ENCODE measurements around the gene EFCAB8.
"Not testable (repeated sequence)": the region's sequence is repeated elsewhere in the genome, so short reads cannot be mapped to it uniquely, and the experiment has no call there.

Gene EFCAB8

DNA sequence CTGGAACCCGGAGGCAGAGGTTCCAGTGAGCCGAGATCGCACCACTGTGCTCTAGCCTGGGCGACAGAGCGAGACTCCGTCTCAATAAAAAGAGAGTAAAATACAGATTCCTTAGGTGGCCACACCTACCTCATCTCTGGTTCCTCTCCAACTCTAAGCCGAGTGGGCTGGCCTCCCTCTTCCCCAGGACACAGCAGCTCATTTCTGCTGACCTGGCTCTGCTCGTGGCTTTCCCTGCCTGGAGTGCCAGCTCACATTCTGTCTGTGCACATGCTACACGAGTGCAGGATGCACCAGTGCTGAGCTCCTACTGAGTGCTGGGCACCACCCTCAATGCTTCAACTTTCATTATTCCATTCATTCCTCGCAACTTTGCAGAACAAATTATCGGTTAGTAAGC, 28.8 kb downstream of the EFCAB8 start:
- no peak for DNase-seq

- DNase-seq: no peak
Observed at GRCh38 chr20:32888636-32889035, 29.9 kb downstream of the EFCAB8 start.

GRCh38 chr20:32889281-32889680, 30.6 kb downstream of the EFCAB8 start:
- DNase-seq: no peak

DNA sequence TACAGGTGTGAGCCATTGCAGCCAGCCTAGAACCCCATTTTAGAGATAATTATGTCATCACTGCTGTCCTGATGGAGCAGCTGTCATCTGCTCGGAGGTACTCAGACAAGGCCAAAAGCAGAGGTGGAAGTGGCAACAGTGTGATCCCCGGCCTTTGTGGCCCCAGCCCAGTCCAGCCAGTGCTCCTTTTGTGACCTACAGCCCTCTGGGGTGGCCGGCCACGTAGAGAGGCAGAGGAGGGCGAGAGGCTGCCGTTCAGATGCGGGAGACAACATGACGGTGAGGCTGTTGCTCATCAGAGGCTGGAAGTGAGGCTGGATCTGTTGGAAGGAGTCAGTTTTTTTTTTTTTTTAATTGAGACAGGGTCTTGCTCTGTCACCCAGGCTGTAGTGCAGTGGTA, 32.8 kb downstream of the EFCAB8 start:
- DNase-seq: no peak

GRCh38 chr20:32891926-32892660, 33.4 kb downstream of the EFCAB8 start:
- DNase-seq: no peak

DNA sequence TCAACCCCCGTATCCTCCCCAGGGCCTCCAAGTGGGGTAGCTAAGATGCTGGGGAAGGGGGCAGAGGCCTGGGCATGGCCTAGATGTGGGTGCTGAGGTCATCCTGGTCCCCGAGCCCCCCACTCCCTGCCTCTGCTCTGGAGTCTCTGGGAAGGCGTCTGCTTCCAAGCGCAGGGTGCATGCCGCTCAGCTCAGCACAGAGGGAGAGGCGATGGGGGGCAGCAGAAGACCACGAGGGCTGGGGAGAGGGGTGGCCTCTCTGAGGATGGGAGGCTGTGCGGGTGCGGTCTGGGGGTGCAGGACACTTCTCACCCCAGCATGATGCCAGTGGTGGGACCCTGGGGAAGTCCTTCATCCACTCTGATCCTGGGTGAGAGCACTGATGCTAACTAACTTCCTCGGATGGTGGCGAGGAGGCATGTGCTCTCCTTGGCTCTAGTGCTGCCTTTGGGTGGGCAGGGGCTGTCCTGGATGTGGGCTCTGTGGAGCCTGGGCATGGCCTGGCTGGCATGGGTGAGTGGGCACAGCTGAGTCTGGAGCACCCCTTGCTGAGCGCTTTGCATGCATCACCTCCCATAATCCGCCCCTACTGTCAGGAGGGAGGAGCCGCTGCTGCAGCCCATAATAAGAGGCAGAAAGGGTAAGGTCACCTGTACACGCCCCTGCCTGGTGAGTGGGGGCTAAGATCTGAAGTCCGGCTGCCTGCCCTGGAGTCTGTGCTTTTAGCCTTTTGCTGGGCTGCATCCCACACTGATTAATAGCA, 34.7 kb downstream of the EFCAB8 start:
- DNase-seq: no peak

DNA sequence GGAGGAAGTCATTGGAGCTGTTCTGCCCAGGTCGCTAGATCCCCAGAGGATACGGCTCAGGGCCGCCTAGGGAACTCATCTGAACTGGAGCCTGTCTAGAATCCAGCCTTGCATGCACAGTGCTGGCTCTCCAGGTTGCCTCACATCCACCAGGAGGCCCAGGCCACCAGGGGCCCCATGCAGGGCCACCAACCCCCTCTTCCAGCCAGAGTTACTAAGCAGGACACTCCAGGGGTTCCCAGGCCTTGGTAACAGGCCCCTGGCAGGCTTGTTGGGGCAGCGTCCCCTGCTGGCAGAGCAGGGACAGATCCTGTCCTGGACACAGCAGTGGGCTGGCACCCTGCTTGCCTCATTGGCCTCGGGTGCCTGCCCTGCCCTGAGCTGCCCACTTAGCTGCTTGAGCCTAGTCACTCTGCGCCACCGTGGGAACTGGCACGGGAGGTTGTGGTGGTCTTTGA, 35.3 kb downstream of the EFCAB8 start:
- no peak for DNase-seq

DNA sequence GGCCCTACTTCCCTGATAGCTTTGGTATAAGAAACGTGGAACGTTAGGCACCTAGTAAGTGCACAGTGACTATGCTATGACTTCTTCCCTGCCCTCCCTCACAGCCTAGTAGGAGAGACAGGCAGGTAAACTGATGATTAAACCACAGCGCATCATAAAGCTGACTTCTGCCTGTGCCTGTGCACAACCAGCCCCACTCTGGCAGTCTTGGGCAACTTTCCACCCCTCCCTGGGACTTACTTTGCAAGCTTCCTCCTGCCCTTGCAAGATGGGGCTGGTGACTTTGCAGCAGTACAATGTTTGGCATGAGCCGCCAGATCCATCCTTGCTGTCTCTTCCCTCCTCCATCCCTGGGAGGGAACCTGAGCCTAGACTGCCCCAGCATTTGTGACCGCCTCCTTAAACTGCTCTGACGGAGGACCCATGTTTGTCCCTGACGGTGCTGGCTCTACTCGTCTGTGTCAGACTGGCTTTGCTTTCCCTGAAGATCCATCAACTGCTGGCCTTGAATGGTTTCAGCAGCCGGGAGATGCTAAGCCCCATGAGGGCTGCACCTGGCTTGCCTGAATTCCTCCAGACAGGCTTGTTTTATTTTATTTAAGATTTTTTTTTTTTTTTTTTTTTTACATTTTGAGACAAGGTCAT, 36.1 kb downstream of the EFCAB8 start:
- DNase-seq: no peak

GRCh38 chr20:32896521-32897280, 38.0 kb downstream of the EFCAB8 start:
- DNase-seq: no peak

DNA sequence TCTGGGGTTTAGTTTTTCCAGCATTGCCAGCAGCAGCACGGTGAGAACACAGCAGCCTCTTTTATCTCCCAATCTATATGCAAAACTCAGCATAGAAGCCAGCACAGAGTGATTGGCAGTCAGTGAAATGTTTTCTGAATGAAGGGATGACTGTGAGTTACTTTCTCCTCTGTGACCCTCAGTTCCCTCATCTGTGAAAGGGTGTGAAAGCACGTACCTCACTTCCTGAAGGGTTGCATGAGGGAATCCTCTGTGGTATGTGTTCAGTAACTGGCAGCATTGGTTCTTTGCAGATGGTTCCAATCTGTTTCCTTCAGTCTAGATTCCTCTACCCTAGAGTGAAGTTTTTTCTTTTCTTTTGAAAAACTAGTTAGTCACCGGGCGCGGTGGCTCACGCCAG, 40.0 kb downstream of the EFCAB8 start:
- DNase-seq: no peak

- peak in 54 of 58 donors; percentile 3 to 76 (median 41) for DNase-seq
Observed at GRCh38 chr20:32902456-32903420, 44.0 kb downstream of the EFCAB8 start.

GRCh38 chr20:32903666-32904175, 45.0 kb downstream of the EFCAB8 start:
- DNase-seq: no peak

DNA sequence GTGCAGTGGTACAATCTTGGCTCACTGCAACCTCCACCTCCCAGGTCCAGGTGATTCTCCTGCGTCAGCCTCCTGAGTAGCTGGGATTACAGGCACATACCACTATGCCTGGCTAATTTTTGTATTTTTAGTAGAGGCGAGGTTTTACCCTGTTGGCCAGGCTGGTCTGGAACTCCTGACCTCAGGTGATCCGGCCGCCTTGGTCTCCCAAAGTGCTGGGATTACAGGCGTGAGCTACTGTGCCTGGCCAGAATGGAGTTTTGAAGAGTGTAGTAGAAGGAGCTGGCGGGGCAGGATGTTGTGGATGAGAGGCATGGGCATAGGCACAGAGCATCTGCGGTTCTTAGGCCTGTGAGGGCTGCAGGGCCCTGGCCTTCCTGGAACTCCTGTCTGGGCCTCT, 46.0 kb downstream of the EFCAB8 start:
- DNase-seq: not testable (repeated sequence)

DNA sequence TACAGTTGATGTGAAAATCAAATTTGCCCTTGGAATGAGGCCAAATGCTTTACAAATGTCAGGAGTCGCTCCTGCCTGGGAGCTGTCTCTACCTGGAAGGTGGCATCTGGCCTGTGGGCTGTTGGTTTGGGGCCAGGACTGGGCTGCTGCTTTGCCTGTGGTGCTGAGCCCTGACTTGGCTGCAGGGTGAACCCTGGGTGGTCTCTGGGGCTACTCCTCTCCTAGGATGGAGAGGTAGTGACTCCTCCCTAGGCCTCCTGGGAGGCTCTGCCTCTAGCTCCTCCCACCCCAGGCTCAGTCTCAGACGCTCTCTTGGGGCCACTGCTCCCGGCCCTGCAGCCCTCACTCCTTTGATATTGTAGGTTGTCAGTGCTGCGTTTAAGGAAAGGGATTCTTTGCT, 47.5 kb downstream of the EFCAB8 start:
- no peak for DNase-seq

- DNase-seq: no peak
Observed at GRCh38 chr20:32906871-32907495, 48.3 kb downstream of the EFCAB8 start.

DNA sequence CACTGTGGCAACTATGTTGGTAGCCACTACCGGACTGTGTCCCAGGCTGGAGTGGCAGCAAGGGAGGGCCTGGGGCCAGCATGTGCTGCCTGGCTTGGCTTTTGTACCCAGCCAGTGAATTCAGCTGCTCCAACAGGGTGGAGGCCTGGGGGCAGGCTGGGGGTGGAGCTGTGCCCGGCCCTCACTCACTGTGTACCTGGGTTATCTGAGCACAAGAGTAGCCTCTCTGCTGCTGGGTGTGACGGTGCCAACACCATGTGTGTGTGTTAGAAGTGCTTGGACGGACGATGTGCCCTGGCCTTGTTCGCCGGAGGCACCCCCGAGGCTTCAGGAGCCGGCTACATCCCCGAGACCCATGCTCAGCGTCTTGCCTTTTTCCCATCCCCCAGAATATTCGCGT, 49.2 kb downstream of the EFCAB8 start:
- no peak for DNase-seq

GRCh38 chr20:32908334-32909292, 49.9 kb downstream of the EFCAB8 start:
- no peak for DNase-seq

DNA sequence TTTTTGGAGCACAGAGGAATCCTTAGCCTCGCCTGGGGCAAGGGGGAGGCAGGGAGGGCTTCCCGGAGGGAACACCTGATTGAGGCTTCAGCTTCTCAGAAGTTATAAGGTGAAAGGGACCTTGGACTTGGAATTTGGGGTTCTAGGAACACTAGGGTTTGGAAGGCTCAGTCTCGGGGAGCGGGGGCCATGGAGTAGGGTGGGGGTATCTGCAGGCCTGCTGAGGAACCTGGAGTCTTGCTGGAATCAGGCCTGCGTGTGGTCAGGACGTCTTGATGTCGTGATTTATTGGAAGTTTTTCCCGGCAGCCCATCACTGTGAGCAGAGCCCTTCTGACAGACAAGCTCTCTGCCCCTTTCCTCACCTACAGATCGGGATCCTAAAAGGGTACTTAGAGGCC, 50.7 kb downstream of the EFCAB8 start:
- DNase-seq: no peak

Measured in anterior cingulate cortex (tissue), 58 donors.